ENCODE results near the gene LGALS8.
"Not testable (repeated sequence)": the region's sequence is repeated elsewhere in the genome, so short reads cannot be mapped to it uniquely, and the experiment has no call there.

The LGALS8 gene
- total RNA-seq: 71.7 to 270 (median 160) reads per million in 18 experiments

DNA sequence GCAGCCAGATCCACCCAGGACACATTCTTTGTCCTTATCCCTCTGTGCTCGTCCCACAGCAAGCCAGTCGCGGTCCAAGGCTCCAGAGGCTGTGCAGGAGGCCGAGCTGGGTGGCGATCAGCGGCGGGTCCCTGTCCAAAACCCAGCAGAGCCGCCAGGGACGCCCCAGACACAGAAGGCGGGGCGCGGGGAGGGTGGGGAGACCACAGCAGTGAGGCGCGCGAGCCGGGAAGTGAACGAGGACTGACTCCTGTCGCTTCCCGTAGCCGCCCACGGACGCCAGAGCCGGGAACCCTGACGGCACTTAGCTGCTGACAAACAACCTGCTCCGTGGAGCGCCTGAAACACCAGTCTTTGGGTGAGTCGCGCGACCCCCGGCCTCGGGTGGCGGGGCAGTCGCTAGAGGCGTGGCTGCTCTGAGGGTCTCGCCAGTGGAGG lies at the start of gene LGALS8:
LGALS8 (plus strand) TSS at position 279 of the 438 bp plus-strand sequence. CDS start 2,089 bp downstream, outside the sequence.
- DNase-seq: peak; percentile 91 to 94

DNA sequence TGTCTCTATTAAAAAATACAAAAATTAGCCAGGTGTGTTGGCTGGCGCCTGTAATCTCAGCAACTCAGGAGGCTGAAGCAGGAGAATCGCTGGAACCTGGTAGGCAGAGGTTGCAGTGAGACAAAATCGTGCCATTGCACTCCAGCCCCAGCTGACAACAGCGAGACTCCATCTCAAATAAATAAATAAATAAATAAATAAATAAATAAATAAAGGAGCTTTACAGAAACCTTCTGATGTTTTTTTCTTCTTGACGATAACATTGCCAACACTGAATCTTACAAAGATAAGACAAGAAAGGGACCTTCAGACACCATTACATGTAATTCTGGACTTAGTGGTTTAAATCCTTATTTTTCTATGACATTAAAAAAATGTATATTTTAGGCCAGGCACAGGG lies 47.8 kb upstream of the LGALS8 start:
- no peak for DNase-seq

DNA sequence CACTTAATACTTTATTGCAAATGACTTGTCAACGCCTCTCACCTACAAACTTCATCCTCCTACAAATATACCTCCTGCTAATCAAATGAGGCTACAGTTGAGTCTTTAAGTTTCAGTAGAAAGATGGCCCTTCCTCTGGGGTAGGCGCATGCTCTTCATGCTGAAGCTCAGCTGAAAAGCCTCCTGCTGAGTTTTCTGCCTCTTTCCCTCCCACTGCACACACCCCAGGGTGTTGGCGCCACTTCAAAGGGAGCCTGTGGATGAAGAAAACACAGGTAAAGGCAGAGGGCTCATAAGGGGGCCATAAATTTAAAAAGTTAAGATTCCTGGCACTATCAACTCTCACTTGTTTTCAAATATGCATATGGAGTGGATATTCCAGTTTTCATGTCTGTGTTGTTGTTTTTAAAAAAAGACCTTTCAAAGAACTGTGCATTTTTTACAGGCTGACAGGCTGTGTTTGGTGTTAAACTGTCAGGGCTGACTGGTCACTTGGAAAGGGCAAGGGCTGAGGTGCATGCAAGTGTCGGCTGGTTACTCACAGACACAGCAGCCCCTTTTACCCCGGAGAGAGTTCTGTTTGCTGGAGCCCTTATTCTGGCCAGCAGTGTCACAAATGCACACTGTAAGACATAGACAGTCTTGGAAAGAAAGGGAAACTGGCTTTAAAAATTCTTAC lies 42.9 kb upstream of the LGALS8 start:
- no peak for DNase-seq

DNA sequence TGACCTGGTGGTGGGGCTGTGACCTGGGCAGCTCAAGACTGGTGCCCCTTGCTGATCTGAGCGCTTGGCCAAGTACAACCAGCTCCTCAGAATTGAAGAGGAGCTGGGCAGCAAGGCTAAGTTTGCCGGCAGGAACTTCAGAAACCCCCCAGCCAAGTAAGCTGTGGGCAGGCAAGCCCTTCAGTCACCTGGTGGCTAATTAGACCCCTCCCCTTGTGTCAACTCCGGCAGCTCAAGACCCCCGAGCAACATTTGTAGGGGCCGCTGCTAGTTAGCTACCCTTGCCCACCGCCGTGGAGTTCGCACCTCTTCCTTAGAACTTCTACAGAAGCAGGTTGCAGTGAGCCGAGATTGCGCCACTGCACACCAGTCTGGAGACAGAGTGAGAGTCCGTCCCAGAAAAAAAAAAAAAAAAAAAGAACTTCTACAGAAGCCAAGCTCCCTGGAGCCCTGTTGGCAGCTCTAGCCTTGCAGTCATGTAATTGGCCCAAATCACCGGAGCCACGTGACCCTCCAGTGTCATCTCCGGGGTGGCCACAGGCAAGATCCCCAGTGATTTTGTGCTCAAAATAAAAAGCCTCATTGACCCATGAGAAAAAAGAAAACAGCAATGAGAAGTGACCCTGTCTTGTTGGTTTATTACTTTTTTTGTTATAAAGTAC lies 39.3 kb upstream of the LGALS8 start:
- no peak for DNase-seq

DNA sequence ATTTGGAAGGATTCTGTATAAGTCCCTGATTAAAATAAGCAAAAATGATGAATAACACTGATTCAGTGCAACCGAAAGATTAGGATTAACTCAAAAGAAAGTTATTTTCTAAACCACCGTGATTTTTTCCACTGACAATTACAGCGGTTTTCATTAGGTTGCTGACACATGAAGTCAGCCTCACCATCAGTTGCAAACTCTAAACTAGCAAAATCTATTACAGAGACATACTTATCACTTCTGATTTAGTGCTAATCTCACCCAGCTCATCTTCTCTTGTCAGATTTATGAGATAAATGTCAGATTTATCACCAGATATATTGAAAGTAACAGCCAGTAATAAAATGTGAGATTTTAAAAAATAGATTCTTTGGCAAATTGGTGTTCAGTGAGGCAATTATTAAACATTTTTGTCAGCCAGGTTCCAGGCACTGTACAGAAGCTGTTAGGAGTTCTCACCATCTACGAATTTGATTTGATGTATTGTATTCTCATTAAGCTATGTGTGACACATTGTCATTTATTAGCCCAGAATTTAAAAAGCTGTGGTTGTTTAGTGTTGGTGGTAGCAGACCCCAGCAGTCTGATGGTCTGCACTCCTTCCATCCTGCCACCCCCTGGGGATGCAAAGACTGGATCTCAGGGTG lies 37.3 kb upstream of the LGALS8 start:
- no peak for DNase-seq

DNA sequence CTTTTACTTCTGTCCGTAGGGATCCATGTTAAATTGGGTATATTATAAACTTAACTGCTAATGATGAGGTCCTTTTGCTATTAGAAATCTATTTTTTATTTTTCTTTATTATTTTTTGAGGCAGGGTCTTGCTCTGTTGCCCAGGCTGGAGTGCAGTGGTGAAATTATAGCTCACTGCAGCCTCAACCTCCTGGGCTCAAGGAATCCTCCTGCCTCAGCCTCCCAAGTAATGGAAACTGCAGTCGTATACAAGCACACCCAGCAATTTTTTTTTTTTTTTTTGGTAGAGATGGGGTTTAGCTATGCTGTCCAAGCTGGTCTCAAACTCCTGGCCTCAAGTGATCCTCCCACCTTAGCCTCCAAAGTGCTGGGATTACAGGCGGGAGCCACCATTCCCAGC lies 34.6 kb upstream of the LGALS8 start:
- not testable (repeated sequence) for DNase-seq

DNA sequence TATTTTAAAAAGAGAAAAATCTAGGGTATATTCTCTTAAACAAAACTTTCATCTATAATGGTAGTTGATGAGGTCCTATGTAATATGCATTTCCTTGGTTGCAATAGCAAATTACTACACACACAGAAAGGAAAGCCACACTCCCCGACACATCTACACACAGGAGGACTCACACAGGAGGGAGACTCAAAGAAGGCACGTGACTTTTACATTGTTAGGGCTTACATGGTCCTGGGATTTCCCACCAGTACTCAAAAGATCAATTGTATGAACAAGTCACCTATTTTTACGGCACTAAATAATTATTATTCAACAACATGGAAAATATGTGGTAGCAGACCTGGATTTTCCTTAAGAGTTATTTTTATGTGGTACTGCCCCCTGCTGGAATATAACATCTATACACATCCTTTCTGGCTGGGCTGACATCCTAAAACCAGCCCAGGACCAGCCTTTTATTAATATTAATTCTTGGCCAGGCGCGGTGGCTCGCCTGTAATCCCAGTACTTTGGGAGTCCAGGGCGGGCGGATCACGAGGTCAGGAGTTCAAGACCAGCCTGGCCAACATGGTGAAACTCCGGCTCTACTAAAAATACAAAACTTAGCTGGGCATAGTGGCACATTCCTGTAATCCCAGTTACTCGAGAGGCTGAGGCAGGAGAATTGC lies 33.9 kb upstream of the LGALS8 start:
- DNase-seq: peak; percentile 29 to 53

DNA sequence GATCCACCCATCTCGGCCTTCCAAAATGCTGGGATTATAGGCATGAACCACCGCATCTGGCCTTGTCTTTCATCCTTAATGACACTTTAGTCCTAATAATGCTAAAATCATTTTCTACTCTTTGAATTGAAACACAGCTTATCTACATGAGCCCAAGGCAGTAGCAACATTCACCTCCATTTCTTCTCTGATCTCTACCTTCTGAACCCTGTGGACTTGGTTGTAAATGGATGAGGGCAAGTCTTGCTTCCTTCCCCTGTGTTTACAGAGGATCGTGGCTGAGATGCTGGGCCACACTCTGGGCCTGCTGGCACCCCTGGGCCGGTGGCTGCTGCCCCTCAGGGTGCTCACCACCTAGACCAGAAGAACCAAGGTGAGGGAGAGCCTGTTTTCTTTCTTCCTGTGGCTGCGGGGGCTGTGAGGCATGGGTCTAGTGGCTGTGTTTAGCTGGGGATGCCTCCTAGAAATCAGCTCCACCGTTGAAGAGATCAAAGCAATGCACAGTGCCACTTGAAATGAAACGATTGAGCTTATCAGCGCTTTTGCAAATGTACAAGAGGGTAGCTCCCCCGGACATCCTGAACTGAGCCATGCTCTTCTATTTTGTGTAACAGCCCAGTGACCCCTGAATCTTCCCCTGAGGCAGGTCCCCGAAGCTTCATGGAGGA lies 32.2 kb upstream of the LGALS8 start:
- no peak for DNase-seq

DNA sequence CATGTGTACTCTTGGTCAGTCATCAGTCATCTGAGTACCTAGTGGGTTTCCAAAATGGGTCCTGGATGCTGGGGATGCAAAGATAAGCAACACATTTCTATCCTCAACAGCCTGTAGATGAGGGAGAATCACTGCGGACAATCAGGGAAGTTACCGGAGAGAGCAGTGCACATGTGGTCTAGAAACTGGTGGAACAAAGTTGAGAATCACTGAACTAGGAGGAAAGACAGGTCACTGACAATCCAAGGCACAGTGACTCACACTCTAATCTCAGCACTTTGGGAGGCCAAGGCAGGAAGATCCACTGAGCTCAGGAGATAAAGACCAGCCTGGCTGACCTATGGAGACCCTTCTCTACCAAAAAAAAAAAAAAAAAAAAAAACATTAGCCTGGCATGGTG lies 31.4 kb upstream of the LGALS8 start:
- DNase-seq: no peak

DNA sequence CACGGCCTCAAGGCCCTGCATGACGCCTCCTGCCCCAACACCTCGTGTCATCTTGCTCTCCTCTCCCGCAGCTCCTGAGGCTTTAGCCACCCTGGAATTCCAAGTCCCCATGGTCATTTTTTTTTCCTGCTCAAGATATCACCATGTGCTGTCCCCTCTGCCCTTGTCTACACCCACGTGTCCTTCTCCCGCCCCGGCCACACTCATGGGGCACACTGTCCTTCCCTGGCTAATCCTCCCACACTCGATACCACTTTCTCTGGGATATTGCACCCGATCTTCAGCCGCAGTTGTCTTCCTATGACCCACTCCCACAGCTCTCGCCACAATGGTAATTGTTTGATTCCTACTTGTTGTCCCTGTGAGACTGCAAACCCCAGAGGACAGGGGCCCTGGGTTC lies 29.7 kb upstream of the LGALS8 start:
- DNase-seq: no peak

DNA sequence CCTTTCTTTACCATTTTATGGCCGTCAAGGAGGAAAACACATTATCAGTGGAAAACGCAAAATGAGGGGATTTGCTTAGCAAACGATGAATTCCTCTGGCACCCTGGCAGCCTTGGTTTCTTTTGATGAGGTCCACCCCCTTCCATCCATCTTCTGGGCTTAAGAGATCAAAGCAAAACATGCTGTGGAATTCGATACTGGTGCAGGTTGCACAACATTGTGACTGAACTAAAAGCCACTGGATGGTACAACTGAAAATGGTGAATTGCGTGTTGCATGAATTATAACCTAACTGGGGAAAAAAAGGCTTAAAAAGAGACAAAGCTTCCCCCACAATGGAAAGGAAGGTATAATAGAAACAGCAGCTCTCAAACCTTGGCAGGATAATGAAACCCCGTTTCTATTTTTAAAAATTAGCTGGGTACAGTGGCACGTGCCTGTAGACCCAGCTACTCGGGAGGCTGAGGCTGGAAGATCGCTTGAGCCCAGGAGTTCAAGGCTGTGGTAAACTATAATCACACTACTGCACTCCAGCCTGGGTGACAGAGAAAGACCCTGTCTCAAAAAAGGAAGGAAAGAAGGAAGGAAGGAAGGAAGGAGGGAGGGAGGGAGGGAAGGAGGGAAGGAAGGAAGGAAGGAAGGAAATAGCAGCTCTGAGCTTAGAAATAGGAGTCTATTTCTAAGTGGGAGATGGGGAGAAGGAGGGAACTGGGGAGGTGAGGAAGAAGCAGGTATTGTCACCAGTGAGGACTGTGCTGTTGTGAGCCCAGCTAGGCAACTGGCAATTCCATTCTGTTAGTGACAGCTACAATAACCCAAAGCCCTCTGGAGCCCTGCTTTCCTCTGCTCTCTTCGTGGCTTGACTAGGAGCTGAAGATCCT lies 29.0 kb upstream of the LGALS8 start:
- DNase-seq: no peak

DNA sequence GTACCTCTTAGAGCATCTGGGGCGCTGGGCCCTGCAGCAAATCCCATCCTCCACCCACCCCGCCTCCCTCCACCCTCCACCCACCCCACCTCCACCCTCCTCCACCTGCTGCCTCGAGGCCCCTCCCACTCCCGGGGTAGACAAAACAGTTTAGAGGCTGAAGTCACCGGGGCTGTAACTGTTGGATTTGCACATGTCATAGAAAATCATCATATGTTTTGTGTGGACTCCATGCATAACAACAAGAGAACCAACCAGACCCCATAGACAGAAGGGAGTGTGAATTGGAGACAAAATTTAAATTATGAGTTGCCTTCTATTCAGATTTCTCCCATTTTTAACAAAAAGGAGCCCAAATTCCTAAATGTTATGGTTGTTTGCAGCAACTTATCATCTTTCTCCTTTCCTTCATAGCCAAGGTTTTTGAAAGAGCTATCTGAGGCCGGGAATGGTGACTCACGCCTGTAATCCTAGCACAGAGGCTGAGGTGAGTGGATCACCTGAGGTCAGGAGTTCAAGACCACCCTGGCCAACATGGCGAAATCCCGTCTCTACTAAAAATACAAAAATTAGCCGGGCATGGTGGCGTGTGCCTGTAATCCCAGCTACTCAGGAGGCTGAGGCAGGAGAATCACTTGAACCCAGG lies 28.2 kb upstream of the LGALS8 start:
- no peak for DNase-seq

DNA sequence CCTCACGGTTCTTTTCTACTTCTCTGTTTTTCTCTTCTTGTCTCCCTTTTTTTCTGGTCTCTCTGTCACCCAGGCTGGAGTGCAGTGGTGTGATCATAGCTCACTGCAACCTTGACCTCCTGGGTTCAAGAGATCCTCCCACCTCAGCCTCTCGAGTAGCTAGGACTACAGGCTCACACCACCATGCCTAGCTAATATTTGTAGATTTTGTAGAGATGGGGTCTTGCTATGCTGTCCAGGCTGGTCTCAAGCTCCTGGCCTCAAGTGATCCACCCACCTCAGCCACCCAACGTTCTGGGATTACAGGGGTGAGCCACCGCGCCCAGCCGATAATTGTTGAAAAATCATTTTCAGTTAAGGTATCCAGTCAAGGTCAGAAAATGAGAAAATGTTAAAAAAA lies 25.9 kb upstream of the LGALS8 start:
- no peak for DNase-seq

DNA sequence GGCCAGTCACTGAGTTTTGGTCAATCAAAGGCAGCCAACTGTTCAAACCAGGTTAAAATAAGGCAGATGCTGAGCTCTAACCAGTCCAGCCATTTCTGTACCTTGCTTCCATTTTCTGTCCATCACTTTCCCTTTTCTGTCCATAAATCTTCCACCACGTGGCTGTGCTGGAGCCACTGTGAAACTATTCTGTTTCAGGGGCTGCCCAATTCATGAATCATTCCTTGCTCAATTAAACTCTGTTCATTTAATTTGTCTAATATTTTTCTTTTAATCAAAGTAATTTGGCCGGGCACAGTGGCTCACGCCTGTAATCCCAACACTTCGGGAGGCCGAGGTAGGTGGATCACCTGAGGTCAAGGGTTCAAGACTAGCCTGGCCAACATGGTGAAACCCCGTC lies 22.7 kb upstream of the LGALS8 start:
- no peak for DNase-seq

DNA sequence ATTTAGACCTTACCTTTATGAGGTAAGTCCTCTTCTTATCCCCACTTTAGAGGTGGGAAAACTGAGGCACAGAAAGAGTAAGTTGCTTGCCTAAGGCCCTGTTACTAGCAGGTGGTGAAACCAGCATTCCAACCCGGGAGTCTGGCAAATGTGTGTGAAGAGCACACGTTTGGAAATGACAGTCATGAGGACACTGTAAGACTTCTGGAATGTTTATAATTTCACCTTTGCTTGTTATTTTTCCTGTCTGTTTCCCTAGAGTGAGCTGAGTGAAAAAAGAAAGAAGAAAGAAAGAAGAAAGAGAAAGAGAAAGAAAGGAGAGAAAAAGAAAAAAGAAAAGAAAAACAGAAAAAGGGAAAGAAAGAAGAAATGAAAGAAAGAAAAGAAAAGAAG lies 21.2 kb upstream of the LGALS8 start:
- DNase-seq: no peak

DNA sequence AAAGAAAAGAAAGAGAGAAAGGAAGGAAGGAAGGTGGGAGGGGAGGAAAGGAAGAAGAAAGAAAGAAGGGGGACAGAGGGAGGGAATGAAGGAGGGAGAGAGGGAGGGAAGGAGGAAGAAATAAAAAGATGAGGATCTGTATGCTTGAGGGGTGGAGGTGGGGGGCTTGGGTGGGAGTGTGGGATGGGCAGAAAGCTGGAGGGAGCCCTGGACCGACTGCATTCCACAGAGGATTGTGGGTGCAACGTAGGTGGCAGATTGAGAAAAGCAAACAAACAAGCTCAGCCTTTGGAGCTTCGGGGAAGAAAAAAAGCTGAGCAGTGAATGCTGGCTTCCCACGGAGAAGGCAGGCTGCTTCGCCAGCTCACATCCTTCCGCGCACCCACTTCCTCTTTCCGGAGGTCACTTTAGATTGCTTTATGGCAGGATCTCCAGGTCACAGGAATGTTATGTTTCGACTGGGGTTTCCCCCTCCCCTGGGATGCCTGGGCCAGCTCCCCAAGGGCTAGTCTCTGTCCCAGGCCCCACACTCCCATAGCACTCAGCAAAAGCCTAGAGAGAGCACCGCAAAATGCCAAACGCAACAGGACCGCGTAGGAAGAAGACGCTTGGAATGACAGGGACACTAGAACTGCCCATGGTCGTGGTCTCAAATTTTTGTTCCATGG lies 20.7 kb upstream of the LGALS8 start:
- DNase-seq: peak; percentile 81 to 93

DNA sequence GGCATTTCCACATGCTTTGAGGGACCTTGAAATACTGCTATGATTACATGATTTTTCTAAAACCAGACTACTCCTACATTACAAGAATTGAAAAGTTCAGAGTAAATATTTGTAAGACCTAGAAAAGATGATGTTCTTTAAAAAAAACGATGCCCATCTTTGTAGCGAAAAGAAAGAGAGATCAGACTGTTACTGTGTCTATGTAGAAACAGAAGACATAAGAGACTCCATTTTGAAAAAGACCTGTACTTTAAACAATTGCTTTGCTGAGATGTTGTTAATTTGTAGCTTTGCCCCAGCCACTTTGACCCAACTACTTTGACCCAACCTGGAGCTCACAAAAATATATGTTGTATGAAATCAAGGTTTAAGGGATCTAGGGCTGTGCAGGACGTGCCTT lies 19.4 kb upstream of the LGALS8 start:
- DNase-seq: not testable (repeated sequence)

DNA sequence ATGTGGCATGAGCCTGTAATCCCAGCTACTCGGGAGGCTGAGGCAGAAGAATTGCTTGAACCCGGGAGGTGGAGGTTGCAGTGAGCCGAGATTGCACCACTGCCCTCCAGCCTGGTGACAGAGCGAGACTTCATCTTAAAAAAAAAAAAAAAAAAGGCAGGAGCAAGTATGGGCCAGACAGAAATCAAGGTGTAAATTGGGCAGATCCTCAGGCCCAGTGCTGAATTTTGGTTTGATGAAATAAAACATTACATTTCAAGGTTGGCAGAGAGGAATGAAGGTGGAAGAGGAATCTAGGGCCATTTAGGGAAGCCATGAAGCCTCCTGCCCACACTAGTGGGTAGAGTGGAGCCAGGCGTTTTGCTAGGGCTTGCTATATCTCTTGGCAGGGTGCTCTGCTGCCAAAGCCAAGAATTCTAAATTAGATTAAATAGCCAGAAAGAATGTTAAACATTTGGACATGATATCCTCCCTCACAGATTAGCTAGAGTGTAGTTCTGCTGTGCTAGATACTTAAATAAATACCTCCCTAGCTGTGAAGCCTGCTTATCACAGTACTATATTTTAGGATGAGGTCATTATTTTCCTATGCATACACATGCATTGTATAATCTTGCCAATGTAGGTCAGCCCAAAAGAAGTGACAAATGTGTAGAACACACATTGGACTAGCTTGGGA lies 16.6 kb upstream of the LGALS8 start:
- DNase-seq: no peak

DNA sequence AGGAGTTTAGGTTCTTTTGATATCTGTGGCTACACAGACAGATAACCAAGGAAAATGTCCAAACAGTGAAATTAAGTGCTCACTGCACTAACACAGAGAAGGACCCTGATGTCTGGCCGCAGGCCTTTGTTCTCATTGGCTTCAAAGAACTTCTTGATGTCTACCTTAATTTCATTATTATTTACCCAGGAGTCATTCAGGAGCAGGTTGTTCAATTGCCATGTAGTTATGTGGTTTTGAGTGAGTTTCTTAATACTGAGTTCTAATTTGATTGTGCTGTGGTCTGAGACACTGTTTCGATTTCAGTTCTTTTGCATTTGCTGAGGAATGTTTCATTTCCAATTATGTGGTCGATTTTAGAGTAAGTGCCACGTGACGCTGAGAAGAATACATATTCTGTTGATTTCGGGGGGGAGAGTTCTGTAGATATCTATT lies 15.2 kb upstream of the LGALS8 start:
- DNase-seq: no peak

DNA sequence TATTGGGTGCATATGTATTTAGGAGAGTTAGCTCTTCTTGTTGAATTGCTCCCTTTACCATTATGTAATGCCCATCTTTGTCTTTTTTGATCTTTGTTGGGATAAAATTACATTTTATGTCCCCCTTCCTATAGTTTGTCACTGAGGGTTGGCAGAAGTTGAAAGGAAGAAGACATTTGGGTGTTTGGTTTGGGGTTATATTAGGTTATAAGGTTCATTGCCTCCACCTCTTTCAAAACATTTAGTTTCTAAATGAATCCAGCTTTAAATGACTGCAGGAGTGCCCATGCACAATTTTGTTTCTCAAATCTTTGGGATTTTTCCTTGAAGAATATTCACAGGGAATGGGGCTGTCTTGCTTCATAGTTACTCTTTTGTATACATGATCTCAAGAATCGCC lies 14.6 kb upstream of the LGALS8 start:
- no peak for DNase-seq

All from inflammatory macrophage (primary cell).